SK-N-MC (cell line): ENCODE measurements around the gene EFCAB8.

Experiments used
- EZH2 ChIP-seq: fragments of 200-600 bp; sonication (generic); IDR thresholded peaks from one replicate; pipeline ENCODE4 v1.6.1; 2017; ENCODE audit warnings: antibody characterized with exemption
- POLR2AphosphoS5 ChIP-seq: IDR thresholded peaks from 2 replicates; pipeline ENCODE4 v1.6.1; 2012; ENCODE audit warnings: mild to moderate bottlenecking, low read depth, low read length, borderline replicate concordance

DNA sequence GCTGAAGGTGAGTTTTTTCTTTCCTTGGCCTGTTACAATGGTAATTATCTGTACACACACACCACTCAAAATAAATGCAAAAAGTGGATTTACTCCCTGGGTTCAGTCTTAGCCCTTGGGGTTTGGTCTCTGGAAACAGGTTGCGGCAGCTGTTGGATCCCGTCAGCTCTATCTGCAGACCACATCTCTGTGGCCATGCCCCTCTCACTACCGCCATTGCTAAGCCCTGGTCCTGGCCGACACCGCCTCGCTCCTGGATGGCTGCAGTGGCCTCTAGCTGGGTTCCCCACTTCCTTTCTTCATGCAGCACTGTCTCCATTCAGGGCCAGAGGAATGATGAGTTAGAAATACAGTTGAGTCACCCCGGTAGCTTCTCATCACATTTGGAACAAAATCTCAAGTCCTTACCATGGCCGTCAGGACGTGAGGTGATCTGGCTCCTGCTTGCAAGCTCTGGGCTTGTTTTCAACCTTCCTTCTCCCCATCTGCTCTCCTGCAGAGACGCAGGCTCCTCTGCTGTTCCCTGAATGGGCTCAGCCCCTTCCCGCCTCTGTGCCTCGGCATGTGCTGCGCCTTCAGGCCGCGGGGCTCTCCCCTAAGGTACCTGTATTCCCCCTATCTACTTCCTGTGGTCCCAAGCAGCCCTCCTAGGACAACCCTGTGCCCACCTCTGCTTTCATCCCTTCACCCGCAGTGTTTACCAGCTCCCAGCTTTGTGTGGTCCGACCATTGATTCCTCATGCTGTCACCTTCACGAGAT lies 38.0 kb downstream of the EFCAB8 start:
- TF ChIP-seq EZH2 (no peak), POLR2AphosphoS5 (no peak)
